Trophoblast cell (in vitro differentiated cells and primary cell): ENCODE results near the gene ASH1L.
"Not testable (repeated sequence)": the region's sequence is repeated elsewhere in the genome, so short reads cannot be mapped to it uniquely, and the experiment has no call there.

Experiments used
- DNase-seq, 2 donors: peaks; one replicate each; pipeline ENCODE4 v3.0.0-alpha.2; 2016
- H2AFZ ChIP-seq: 2 replicates; pipeline ENCODE4 v1.6.1; 2013; ENCODE audit warnings: low read length, moderate library complexity, mild to moderate bottlenecking; ENCODE audit not compliant: insufficient read depth, poor library complexity
- H2AK5ac ChIP-seq: 2 replicates; pipeline ENCODE4 v1.6.1; 2013; ENCODE audit warnings: mild to moderate bottlenecking, low read length
- H2BK120ac ChIP-seq: 2 replicates; pipeline ENCODE4 v1.6.1; 2013; ENCODE audit warnings: low read length, mild to moderate bottlenecking, moderate library complexity; ENCODE audit not compliant: insufficient read depth, poor library complexity
- H2BK12ac ChIP-seq: 2 replicates; pipeline ENCODE4 v1.6.1; 2013; ENCODE audit warnings: mild to moderate bottlenecking, low read length, moderate library complexity
- H2BK5ac ChIP-seq: 2 replicates; pipeline ENCODE4 v1.6.1; 2013; ENCODE audit warnings: low read length, low read depth, moderate library complexity, mild to moderate bottlenecking; ENCODE audit not compliant: poor library complexity
- H3K14ac ChIP-seq: 2 replicates; pipeline ENCODE4 v1.6.1; 2013; ENCODE audit warnings: mild to moderate bottlenecking, low read length
- H3K18ac ChIP-seq: 2 replicates; pipeline ENCODE4 v1.6.1; 2013; ENCODE audit warnings: mild to moderate bottlenecking, low read length
- H3K23ac ChIP-seq: 2 replicates; pipeline ENCODE4 v1.6.1; 2013; ENCODE audit warnings: low read length
- H3K27ac ChIP-seq: 2 replicates; pipeline ENCODE4 v1.5.1; 2013; ENCODE audit warnings: low read depth, mild to moderate bottlenecking, inconsistent platforms, low read length, moderate library complexity
- H3K27me3 ChIP-seq: 2 replicates; pipeline ENCODE4 v1.6.1; 2013; ENCODE audit warnings: inconsistent platforms, mild to moderate bottlenecking, low read length, moderate library complexity; ENCODE audit not compliant: insufficient read depth
- H3K36me3 ChIP-seq, 2 experiments: 1 replicate in 1 of 2; 2 replicates in 1 of 2; pipeline ENCODE4 v1.6.1; 2013; ENCODE audit warnings: low read length in 2 of 2, mild to moderate bottlenecking in 2 of 2, moderate library complexity in 1 of 2; ENCODE audit not compliant: insufficient read depth in 2 of 2, control insufficient read depth in 1 of 2
- H3K4ac ChIP-seq: 2 replicates; pipeline ENCODE4 v1.6.1; 2013; ENCODE audit warnings: low read depth, mild to moderate bottlenecking, low read length, moderate library complexity
- H3K4me1 ChIP-seq, 2 experiments: 1 replicate in 1 of 2; 2 replicates in 1 of 2; pipeline ENCODE4 v1.6.1; 2013; ENCODE audit warnings: low read length in 2 of 2, mild to moderate bottlenecking in 2 of 2, moderate library complexity in 1 of 2; ENCODE audit not compliant: insufficient read depth in 2 of 2, control insufficient read depth in 1 of 2
- H3K4me2 ChIP-seq: 2 replicates; pipeline ENCODE4 v1.6.1; 2013; ENCODE audit warnings: inconsistent platforms, mild to moderate bottlenecking, low read length, moderate library complexity
- H3K4me3 ChIP-seq: 2 replicates; pipeline ENCODE4 v1.5.1; 2013; ENCODE audit warnings: mild to moderate bottlenecking, low read depth, low read length, inconsistent platforms
- H3K79me1 ChIP-seq: one replicate; pipeline ENCODE4 v1.6.1; 2013; ENCODE audit warnings: low read length
- H3K79me2 ChIP-seq: 2 replicates; pipeline ENCODE4 v1.6.1; 2013; ENCODE audit warnings: low read length, mild to moderate bottlenecking; ENCODE audit not compliant: control insufficient read depth, insufficient read depth, poor library complexity
- H3K9ac ChIP-seq: 2 replicates; pipeline ENCODE4 v1.6.1; 2013; ENCODE audit warnings: mild to moderate bottlenecking, low read length
- H3K9me3 ChIP-seq: 2 replicates; pipeline ENCODE4 v1.6.1; 2013; ENCODE audit warnings: low read depth, mild to moderate bottlenecking, control low read depth, inconsistent platforms, low read length; ENCODE audit not compliant: insufficient read depth
- H4K12ac ChIP-seq: 2 replicates; pipeline ENCODE4 v1.6.1; 2013; ENCODE audit warnings: low read depth, mild to moderate bottlenecking, low read length, moderate library complexity
- H4K8ac ChIP-seq: 2 replicates; pipeline ENCODE4 v1.6.1; 2013; ENCODE audit warnings: low read depth, mild to moderate bottlenecking, low read length, moderate library complexity
- H4K91ac ChIP-seq: one replicate; pipeline ENCODE4 v1.6.1; 2013; ENCODE audit warnings: low read depth, mild to moderate bottlenecking, low read length, moderate library complexity
- WGBS: extraction: QIAGEN DNeasy Blood & Tissue Kit; methylation state at CpG from one replicate; pipeline ENCODE4 v1.1.7; 2013; ENCODE audit warnings: missing lambda C conversion rate; ENCODE audit not compliant: insufficient read length, insufficient coverage; ENCODE audit errors: extremely low coverage; 5-methylcytosine and 5-hydroxymethylcytosine counted together

Gene ASH1L

GRCh38 chr1:155295183-155295941 is 267.2 kb downstream of the ASH1L start:
- H2BK120ac ChIP-seq, result no peak overlapping the region

GRCh38 chr1:155294520-155295182 is 268.0 kb downstream of the ASH1L start:
- no peak overlapping the region for H3K4me3 ChIP-seq
- H3K18ac ChIP-seq, result no peak overlapping the region
- peaks cover 14% of the 10 kb centered on the region for H3K27me3 ChIP-seq
- no peak for DNase-seq
- H2AK5ac ChIP-seq, result no peak overlapping the region
- H3K4ac ChIP-seq, result no peak overlapping the region
- no peak overlapping the region for H3K23ac ChIP-seq
- no CpG with 5 or more reads among the region's 46 CpGs for WGBS
- H3K4me2 ChIP-seq, result no peak overlapping the region
- H3K36me3 ChIP-seq, result no peaks in the 10 kb centered on the region
- no peak overlapping the region for H3K9ac ChIP-seq
- no peaks in the 10 kb centered on the region for H3K4me1 ChIP-seq
- H2BK5ac ChIP-seq, result no peak overlapping the region
- H2AFZ ChIP-seq, result no peak overlapping the region
- H3K9me3 ChIP-seq, result peaks cover 2% of the 10 kb centered on the region
- no peak overlapping the region for H4K12ac ChIP-seq
- no peak overlapping the region for H2BK120ac ChIP-seq
- no peak overlapping the region for H3K14ac ChIP-seq
- H4K91ac ChIP-seq, result no peak overlapping the region
- H4K8ac ChIP-seq, result no peak overlapping the region
- no peaks in the 10 kb centered on the region for H3K79me2 ChIP-seq
- no peak overlapping the region for H2BK12ac ChIP-seq
- no peaks in the 10 kb centered on the region for H3K79me1 ChIP-seq
- H3K27ac ChIP-seq, result no peak overlapping the region

More at GRCh38 chr1:155295183-155295941, 267.2 kb downstream of the ASH1L start:
- Histone ChIP-seq H3K27me3 (peaks cover 14% of the 10 kb centered on the region), H3K79me1 (no peaks in the 10 kb centered on the region), H2AFZ (no peak overlapping the region), H4K8ac (no peak overlapping the region), H3K36me3 (no peaks in the 10 kb centered on the region), H3K4me3 (no peak overlapping the region), H3K9me3 (peaks cover 2% of the 10 kb centered on the region), H3K4me1 (no peaks in the 10 kb centered on the region), H3K14ac (no peak overlapping the region), H3K79me2 (no peaks in the 10 kb centered on the region), H3K23ac (no peak overlapping the region), H3K18ac (no peak overlapping the region), H3K27ac (no peak overlapping the region), H2BK12ac (no peak overlapping the region), H3K4me2 (no peak overlapping the region), H2AK5ac (no peak overlapping the region), H3K4ac (no peak overlapping the region), H4K91ac (no peak overlapping the region), H3K9ac (no peak overlapping the region), H4K12ac (no peak overlapping the region), H2BK5ac (no peak overlapping the region)
- WGBS, result no CpG with 5 or more reads among the region's 47 CpGs
- no peak for DNase-seq

GRCh38 chr1:155293086-155293749 is 269.4 kb downstream of the ASH1L start:
- H3K18ac ChIP-seq, result no peak overlapping the region
- no peak overlapping the region for H4K8ac ChIP-seq
- no peak overlapping the region for H2AK5ac ChIP-seq
- no peak overlapping the region for H3K27ac ChIP-seq
- H3K4me3 ChIP-seq, result no peak overlapping the region
- H3K9me3 ChIP-seq, result peaks cover 2% of the 10 kb centered on the region
- H3K14ac ChIP-seq, result no peak overlapping the region
- H3K4me1 ChIP-seq, result no peaks in the 10 kb centered on the region
- no peak overlapping the region for H3K4me2 ChIP-seq
- no peak overlapping the region for H2BK5ac ChIP-seq
- H2BK120ac ChIP-seq, result no peak overlapping the region
- no peak overlapping the region for H4K91ac ChIP-seq
- no peaks in the 10 kb centered on the region for H3K36me3 ChIP-seq
- H3K4ac ChIP-seq, result no peak overlapping the region
- no peak overlapping the region for H4K12ac ChIP-seq
- no peak overlapping the region for H3K23ac ChIP-seq
- H3K79me2 ChIP-seq, result no peaks in the 10 kb centered on the region
- WGBS, result no CpG with 5 or more reads among the region's 17 CpGs
- no peak overlapping the region for H2AFZ ChIP-seq
- no peak overlapping the region for H3K9ac ChIP-seq
- peaks cover 14% of the 10 kb centered on the region for H3K27me3 ChIP-seq
- H2BK12ac ChIP-seq, result no peak overlapping the region
- H3K79me1 ChIP-seq, result no peaks in the 10 kb centered on the region
- DNase-seq, result no peak

GRCh38 chr1:155291006-155291405 is 271.6 kb downstream of the ASH1L start:
- not testable (repeated sequence) for H3K36me3 ChIP-seq, H3K9ac ChIP-seq, H2BK12ac ChIP-seq, H3K79me1 ChIP-seq, H3K4me1 ChIP-seq, H2BK120ac ChIP-seq, H3K14ac ChIP-seq, H3K4me3 ChIP-seq, H3K18ac ChIP-seq, H3K27ac ChIP-seq, H3K4me2 ChIP-seq, H3K9me3 ChIP-seq, H4K12ac ChIP-seq, H4K8ac ChIP-seq, H3K4ac ChIP-seq, H3K23ac ChIP-seq, H3K79me2 ChIP-seq, H2AK5ac ChIP-seq, H4K91ac ChIP-seq, H2BK5ac ChIP-seq, H2AFZ ChIP-seq
- no CpG with 5 or more reads among the region's 10 CpGs for WGBS
- peak; percentile 30 to 69 for DNase-seq
- H3K27me3 ChIP-seq, result peaks cover 14% of the 10 kb centered on the region
